ENCODE data around the gene MYO15B. TPM values are rescaled to one million over a fixed set of nuclear protein-coding genes. Genes with fewer than 3 reads are reported as not detected.

The MYO15B gene
- total and polyA plus RNA-seq, 2 donors (not counting 3 experiments of a cell fraction or from before 2014, with no cell fraction given): 10.2 to 87.8 TPM

DNA sequence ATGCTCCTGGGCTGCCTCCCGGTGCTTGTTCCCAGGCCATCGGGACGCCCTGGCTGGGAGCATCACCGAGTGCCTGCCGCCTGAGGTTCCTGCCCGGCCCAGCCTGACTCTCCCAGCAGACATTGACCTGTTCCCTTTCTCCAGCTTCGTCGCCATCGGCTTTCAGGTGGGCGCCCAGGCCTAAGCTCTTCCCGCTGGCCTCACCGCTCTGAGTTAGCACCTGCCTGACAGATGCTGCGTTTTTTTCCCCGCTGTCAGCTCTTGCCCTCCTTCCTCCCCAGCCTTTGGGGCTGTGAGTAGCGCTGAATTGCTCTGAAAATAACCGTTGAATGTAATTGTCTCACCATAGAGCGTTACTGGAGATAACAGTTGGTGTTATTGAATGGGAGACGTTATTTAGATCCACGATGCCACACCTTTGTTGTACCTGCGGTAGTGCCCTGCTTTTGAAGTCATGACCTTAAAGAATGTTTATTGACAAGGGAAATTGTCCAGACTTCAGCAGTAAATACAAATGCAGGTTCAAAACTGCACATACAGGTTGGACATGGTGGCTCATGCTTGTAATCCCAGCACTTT, 24.3 kb downstream of the MYO15B start:
- Histone ChIP-seq H3K9ac (replicated peaks; ENCODE audit: extremely low read depth, insufficient read depth, low read length) (no peak overlapping the region), H4K20me1 (replicated peaks; ENCODE audit: control insufficient read depth, extremely low read depth, insufficient read depth, low read length) (no peaks in the 10 kb centered on the region), H3K4me2 (ENCODE audit: insufficient read depth, low read length) (no peak overlapping the region), H3K27ac (ENCODE audit: insufficient read depth, low read depth, low read length) (no peak overlapping the region), H2AFZ (ENCODE audit: low read depth, low read length) (no peak overlapping the region), H3K9me1 (replicated peaks; ENCODE audit: control insufficient read depth, extremely low read depth, insufficient read depth, low read length) (no peaks in the 10 kb centered on the region), H3K9me3 (replicated peaks; ENCODE audit: control insufficient read depth, insufficient read depth, low read length) (no peaks in the 10 kb centered on the region), H3K4me3 (replicated peaks in 1 of 3; ENCODE audit: insufficient read depth in 1 of 3, low read depth in 1 of 3, low read length in 3 of 3) (no peak overlapping the region), H3K36me3 (ENCODE audit: control insufficient read depth in 2 of 2, extremely low read depth in 1 of 2, insufficient read depth in 2 of 2, low read length in 2 of 2) (no peaks in the 10 kb centered on the region), H3K4me1 (ENCODE audit: control insufficient read depth, extremely low read depth, insufficient read depth, low read length) (no peaks in the 10 kb centered on the region), H3K79me2 (ENCODE audit: control insufficient read depth, insufficient read depth, low read length) (no peaks in the 10 kb centered on the region), H3K27me3 (ENCODE audit: control insufficient read depth in 2 of 2, insufficient read depth in 2 of 2, low read length in 2 of 2) (no peaks in the 10 kb centered on the region)
- no peak for FAIRE-seq
- POLR2A ChIA-PET: interaction anchor here (0.6 kb wide), 1 partner anchor 58 kb away, joined by 3 read pairs; no protein-coding TSS in a partner anchor
- intact Hi-C loops (cut with micrococcal nuclease) (no loop called here), dilution Hi-C loops (cut with MboI; ENCODE audit: extremely low pct_ligation_motif_present, low sequenced_read_pairs) (no loop called here)
- CTCF ChIA-PET: interaction anchor here (0.8 to 9.8 kb wide), 6 partner anchors 8 to 215 kb away, joined by 3 to 65 read pairs (median 6); partner anchors contain the start of gene SMIM5
- no peak for TF ChIP-seq EZH2 (IDR thresholded peaks at IDR 0.05; ENCODE audit: borderline replicate concordance, low read depth, low read length, severe bottlenecking)
- TF ChIP-seq, protein P1, sequence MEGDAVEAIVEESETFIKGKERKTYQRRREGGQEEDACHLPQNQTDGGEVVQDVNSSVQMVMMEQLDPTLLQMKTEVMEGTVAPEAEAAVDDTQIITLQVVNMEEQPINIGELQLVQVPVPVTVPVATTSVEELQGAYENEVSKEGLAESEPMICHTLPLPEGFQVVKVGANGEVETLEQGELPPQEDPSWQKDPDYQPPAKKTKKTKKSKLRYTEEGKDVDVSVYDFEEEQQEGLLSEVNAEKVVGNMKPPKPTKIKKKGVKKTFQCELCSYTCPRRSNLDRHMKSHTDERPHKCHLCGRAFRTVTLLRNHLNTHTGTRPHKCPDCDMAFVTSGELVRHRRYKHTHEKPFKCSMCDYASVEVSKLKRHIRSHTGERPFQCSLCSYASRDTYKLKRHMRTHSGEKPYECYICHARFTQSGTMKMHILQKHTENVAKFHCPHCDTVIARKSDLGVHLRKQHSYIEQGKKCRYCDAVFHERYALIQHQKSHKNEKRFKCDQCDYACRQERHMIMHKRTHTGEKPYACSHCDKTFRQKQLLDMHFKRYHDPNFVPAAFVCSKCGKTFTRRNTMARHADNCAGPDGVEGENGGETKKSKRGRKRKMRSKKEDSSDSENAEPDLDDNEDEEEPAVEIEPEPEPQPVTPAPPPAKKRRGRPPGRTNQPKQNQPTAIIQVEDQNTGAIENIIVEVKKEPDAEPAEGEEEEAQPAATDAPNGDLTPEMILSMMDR (IDR thresholded peaks at IDR 0.05; ENCODE audit: extremely low read depth in 1 of 2, insufficient read depth in 1 of 2, low read depth in 1 of 2, low read length in 2 of 2): no peak
- no peak for TF ChIP-seq GATA2 (IDR thresholded peaks at IDR 0.05; ENCODE audit: insufficient read depth, insufficient read length, low read depth, low read length)
- TF ChIP-seq POLR2AphosphoS5 (IDR thresholded peaks at IDR 0.05; ENCODE audit: insufficient read depth, low read depth, low read length): no peak
- no peak for TF ChIP-seq JUN (IDR thresholded peaks at IDR 0.05; ENCODE audit: borderline replicate concordance, insufficient read depth, insufficient read length, low read depth)
- no peak for TF ChIP-seq POLR2A (IDR thresholded peaks at IDR 0.05; ENCODE audit: low read depth, low read length)
- TF ChIP-seq, protein P2, sequence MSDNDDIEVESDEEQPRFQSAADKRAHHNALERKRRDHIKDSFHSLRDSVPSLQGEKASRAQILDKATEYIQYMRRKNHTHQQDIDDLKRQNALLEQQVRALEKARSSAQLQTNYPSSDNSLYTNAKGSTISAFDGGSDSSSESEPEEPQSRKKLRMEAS (IDR thresholded peaks at IDR 0.05; ENCODE audit: insufficient read depth, insufficient read length): no peak
- no peak for TF ChIP-seq FOS (IDR thresholded peaks at IDR 0.05; ENCODE audit: borderline replicate concordance, insufficient read depth, low read length)
- TF ChIP-seq MYC (IDR thresholded peaks at IDR 0.05; ENCODE audit: low read depth, low read length): no peak
- no peak for DNase-seq (ENCODE audit: low read depth, low spot score)
- BruUV-seq (replicated peaks): no TSS peak
